Left colon (tissue), 2 donors: Measurements from ENCODE around the gene ANKRD10. TPM values are rescaled to one million over a fixed set of nuclear protein-coding genes. Genes with fewer than 3 reads are reported as not detected.
A peak's percentile ranks its signal among the peaks of the same experiment; 100 is the strongest.
"Not testable (repeated sequence)": the region's sequence is repeated elsewhere in the genome, so short reads cannot be mapped to it uniquely, and the experiment has no call there.

Experiments used
- ATAC-seq: fragments of 200-7000 bp; cut with Tn5 transposase; one replicate; pipeline ENCODE4 v1.9.1; 2020; ENCODE audit warnings: mild to moderate bottlenecking, moderate library complexity
- DNase-seq, 2 donors: peaks; one replicate each; pipeline ENCODE4 v3.0.0-alpha.2; 2020
- intact Hi-C, 2 donors: fragments of 100-400 bp; cut with DNase I in 1 of 2; cut with micrococcal nuclease in 1 of 2; formaldehyde crosslinking; loops; one replicate each; pipeline versions ENCODE4 v1.11.2 to v1.14.0; 2022; cut with DNase I, micrococcal nuclease
- total RNA-seq, 2 donors: library from RNA; stranded (reverse); fragmentation: NEBNext Ultra II Directional; extraction: Animal tissue kit (Norgen Biotek cat#: 25700); gene quantifications; one replicate each; pipeline ENCODE4 v1.2.1, GENCODE V29; 2021
- donor health status: DM: no; HTN: no; CAD: no.
- donor health status: DM: yes; HTN: yes; CAD: no.

The ANKRD10 gene
- total RNA-seq, 2 donors from 2014 or later = 116 to 121 TPM

DNA sequence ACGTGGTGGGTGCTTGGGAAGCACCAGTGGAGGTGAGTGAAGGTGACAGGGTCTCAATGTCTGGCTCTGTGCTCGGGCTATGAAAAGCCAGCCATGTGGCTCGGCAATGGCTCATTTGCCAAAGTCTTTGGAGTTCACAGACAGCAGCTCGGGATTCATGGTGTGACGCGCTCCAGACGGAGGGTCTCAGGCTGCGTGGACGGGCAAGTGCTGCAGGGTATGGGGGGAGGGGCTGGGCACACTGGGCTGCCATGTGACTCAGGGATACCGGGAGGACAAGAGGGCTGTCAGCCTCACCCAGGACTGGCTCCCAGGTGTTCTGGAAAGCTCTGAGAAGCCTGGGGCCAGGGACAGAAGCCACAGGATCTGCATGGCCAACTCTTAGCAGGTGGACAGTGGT lies 32.5 kb upstream of the ANKRD10 start:
- DNase-seq, ATAC-seq, intact Hi-C loops: not testable (repeated sequence)

DNA sequence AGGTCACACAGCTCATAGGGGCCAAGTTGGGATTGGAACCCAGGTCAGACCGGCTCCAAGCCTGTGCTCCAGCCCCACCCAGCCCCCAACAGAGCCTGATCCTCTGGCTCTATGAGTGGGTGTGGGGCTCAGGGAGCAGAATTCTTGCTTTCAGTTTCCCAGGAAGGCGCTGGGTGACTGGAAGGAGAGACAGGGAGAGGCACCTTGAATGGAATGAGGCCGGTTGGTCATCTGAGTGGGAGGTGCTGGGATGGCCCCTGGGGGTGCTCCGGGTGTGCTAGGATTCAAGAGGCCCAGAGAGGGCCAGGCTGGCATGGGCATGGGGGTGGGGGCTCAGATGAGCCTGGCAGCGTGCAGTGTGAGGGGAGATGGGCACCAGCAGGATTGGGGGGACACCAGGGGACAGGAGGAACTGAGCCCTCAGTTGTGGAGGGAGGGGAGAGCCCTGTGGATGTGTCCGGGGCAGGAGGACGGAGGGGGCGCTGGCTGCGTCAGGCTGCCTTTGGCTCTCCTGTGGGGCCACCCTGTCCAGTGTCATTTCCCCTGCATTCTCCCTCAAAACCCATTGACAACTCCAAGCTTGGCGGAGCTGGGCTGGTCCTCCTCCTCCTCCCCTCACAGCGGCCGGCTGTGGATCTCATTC lies 31.2 kb upstream of the ANKRD10 start:
- no peak for DNase-seq
- no peak for ATAC-seq
- intact Hi-C loops = no loop called here

DNA sequence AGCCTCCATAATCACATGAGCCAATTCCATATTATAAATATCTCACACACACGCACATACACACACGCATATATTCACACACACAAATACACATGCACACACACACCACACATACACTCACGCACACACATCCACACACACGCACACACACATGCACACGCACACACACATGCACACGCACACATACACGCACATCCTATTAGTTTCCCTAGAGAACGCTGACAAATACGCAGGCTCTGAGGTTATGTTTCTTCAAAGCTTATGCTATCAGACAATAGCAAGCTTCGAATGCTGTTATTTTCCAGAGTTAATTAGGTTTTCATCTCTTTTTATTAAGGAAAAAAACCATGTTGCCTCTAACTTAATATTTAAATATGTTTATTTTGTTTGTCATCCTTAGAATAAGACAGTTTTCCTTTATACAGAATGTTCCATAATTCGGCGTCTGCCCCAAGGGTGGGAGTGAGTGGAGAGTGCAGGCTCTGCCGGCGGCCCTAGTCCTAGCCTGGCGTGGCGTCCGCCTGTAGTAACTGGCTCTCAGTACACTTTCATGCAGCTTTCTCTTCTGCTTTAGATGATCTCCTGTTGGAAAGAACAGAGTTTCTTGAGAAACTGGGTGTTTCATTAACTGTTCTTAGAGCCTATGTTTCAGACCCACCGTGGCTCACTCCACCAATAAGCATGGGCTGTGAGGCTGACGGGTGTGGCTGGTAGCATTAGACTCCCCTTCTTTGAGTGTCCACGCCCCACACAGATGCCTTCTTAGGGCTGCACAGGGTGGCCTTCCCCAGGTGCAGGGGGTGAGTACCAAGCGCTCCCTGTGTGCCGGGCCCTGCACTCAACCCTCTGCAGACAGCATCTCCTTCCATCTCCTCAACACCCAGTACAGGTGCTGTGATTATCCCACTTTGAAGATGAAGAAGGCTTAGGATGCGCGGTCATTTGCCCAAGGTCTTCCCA lies 30.4 kb upstream of the ANKRD10 start:
- ATAC-seq (no peak), DNase-seq (no peak)
- intact Hi-C loops = no loop called here

DNA sequence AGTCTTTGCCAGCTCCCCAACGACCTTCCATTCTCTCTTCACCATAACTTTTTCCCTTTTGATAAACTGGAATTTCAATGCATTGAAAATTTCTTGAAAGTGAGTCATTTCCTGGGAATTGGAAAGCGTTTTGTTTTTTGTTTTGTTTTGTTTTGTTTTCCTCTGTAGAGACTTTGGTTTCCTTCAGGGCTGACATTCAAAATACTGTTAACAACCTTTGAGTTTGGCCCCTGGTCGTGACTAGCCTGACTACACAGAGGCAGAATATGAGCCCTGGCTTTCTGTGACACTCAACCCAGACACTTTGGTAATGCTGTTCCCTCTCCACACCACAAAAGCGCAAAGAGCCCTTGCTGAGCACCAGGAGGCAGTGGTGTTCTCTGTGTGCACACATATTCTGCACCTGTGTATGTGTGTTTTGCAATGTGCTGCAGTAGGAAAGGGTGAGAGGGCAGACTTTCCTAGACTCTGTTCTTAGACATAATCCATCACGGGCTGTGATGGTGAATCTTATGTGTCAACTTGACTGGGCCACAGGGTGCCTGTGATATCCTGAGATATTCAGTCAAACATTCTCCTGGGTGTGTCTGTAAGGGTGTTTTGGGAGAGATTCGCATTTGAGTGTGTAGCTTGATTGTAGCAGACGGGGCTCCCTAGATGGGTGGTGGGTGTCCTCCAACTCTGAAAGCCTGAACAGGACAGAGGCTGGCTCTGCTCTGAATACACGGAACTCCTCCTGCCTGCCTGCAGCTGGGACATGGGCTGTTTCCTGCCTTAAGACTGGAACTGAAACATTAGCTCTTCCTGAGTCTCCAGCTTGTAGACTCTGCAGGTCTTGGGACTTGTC lies 29.5 kb upstream of the ANKRD10 start:
- DNase-seq = no peak
- intact Hi-C loops = no loop called here
- peak; percentile 92 for ATAC-seq

- ATAC-seq (no peak), DNase-seq (no peak)
- intact Hi-C loops = no loop called here
Measured at GRCh38 chr13:110942248-110942981, 27.5 kb upstream of the ANKRD10 start.

DNA sequence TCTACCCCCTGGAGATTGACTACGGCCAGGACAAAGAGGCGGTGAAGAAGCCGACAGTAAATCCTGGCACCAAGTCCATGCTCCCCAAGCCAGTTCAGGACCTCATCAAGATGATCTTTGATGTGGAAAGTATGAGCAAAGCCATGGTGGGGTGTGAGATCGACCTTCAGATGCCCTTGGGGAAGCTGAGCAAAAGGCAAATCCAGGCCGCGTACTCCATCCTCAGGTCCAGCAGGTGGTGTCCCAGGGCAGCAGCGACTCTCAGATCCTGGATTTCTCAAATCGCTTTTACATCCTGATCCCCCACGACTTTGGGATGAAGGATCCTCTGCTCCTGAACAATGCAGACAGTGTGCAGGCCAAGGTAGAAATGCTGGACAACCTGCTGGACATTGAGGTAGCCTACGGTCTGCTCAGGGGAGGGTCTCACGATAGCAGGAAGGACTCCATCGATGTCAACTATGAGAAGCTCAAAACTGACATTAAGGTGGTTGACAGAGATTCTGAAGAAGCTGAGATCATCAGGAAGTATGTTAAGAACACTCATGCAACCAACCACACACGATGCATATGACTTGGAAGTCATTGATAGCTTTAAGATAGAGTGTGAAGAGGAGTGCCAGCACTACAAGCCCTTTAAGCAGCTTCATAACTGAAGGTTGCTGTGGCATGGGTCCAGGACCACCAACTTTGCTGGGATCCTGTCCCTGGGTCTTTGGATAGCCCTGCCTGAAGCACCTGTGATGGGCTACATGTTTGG lies 24.0 kb upstream of the ANKRD10 start:
- DNase-seq (no peak), ATAC-seq (no peak)
- intact Hi-C loops = no loop called here

DNA sequence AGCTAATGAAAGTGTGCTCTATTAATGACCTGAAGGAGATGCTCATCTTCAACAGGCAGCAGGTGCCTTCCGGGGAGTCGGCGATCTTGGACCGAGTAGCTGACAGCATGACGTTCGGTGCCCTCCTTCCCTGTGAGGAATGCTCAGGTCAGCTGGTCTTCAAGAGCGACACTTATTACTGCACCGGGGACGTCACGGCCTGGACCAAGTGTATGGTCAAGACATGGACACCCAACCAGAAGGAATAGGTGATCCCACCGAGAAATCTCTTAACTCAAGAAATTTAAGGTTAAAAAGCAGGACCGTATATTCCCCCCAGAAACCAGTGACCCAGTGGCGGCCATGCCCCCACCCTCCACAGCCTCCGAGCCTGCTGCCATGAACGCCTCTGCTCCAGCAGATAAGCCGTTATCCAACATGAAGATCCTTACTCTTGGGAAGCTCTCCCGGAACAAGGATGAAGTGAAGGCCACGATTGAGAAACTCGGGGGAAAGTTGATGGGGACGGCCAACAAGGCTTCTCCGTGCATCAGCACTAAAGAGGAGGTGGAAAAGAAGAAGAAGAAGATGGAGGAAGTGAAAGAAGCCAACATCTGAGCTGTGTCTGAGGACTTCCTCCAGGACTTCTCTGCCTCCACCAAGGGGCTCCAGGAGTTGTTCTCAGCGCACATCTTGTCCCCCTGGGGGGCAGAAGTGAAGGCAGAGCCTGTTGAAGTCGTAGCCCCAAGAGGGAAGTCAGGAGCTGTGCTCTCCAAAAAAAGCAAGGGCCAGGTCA lies 22.8 kb upstream of the ANKRD10 start:
- ATAC-seq = no peak
- no peak for DNase-seq

GRCh38 chr13:110936519-110936918 lies 21.6 kb upstream of the ANKRD10 start:
- no peak for DNase-seq
- ATAC-seq = no peak
- intact Hi-C loops = no loop called here

More for the DNA sequence above, 22.8 kb upstream of the ANKRD10 start:
- intact Hi-C loops = no loop called here

- intact Hi-C loops = no loop called here
- DNase-seq (no peak), ATAC-seq (no peak)
Measured at GRCh38 chr13:110932588-110932987, 17.7 kb upstream of the ANKRD10 start.

GRCh38 chr13:110929104-110929777 lies 14.4 kb upstream of the ANKRD10 start:
- intact Hi-C loops = loop anchor here in 1 of 2 donors (10.0 kb wide), 1 partner anchor 116 kb away; no protein-coding TSS in a partner anchor
- DNase-seq (no peak), ATAC-seq (no peak)

GRCh38 chr13:110925023-110925612 lies 10.2 kb upstream of the ANKRD10 start:
- no peak for ATAC-seq
- DNase-seq = no peak
- intact Hi-C loops = loop anchor here in 1 of 2 donors (10.0 kb wide), 1 partner anchor 120 kb away; no protein-coding TSS in a partner anchor

GRCh38 chr13:110924639-110924934 lies 9.7 kb upstream of the ANKRD10 start:
- no peak for ATAC-seq
- DNase-seq = no peak
- intact Hi-C loops = loop anchor here in 1 of 2 donors (10.0 kb wide), 1 partner anchor 120 kb away; no protein-coding TSS in a partner anchor

GRCh38 chr13:110923777-110924638 lies 9.1 kb upstream of the ANKRD10 start:
- intact Hi-C loops = loop anchor here in 1 of 2 donors (10.0 kb wide), 1 partner anchor 121 kb away; no protein-coding TSS in a partner anchor
- no peak for ATAC-seq
- DNase-seq = no peak

DNA sequence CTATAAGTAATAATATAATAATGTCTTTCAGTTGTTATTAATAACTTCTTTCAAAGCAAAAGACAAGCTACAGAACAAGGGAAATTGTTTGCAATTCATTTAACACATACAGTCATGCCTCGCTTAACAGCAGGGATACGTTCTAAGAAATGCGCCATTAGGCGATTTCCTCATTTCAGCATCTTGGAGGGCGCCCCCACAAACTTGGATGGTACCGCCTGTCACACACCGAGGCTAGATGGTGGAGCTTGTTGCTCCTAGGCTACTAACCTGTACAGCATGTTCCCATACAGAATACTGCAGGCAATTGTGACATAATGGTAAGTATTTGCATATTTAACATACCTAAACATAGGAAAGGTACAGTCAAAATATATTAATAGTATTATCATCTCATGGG lies 8.2 kb upstream of the ANKRD10 start:
- DNase-seq (no peak), ATAC-seq (no peak)
- intact Hi-C loops = loop anchor here in 1 of 2 donors (10.0 kb wide), 1 partner anchor 122 kb away; no protein-coding TSS in a partner anchor

DNA sequence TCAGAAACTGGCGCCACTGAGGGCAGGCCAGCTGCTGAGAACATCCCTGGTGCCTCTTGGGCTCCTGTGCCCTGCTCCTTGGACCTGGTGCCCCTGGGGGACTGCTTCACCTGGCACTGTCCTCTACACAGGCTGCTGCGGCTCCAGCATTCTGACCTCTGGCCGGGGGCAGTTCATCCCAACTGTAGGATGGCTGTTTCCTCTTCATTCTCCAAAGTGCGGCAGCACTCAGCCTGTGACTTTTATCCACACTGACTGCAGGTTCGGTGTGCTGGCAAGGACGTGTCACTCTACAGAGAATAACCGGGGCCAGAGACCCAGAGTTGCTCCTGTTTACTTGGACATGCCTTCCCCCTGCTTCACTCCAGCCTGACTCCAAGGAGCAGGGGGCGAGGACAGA lies 7.6 kb upstream of the ANKRD10 start:
- ATAC-seq = no peak
- no peak for DNase-seq
- intact Hi-C loops = loop anchor here in 1 of 2 donors (10.0 kb wide), 1 partner anchor 122 kb away; no protein-coding TSS in a partner anchor
